ENCODE results near the gene PRR19. TPM values are rescaled to one million over a fixed set of nuclear protein-coding genes. Genes with fewer than 3 reads are reported as not detected.

Gene PRR19
- total RNA-seq, 1 experiment from 2014 or later: 0.93 TPM

DNA sequence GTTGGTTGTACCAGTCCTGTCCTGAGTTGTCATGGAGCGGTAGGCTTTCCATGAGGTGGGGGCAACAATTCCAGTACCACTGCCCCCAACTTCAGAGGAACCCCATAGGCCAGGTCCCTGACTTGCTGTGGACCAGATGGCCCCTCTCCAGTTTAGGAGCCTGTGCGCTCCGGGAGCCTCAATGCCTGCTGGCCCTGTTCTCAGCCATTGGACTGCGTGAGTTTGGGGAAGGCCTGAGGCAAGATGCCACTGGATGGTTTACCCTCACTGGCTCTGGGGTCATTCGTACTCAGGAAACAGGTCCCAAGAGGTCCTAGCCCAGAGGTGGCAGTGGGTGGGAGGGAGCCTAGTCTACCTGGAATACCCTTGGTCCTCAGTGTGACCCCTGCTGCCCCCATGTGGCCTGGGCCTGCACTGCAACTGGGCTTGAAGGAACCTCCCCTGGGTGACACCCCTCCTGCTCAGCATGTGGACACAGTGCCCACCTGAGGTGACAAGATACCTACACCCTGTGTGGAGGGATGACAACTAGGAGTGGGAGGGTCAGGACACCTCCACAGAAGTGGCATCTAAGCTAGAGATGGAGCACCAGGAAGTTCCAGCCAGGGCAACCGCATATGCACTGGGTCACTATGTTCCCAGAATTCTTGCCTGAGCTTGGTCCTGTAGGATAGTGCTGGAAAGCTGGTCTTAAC is 6.0 kb upstream of the PRR19 start:
- no peak overlapping the region for H3K9ac ChIP-seq (ENCODE audit: low read length)
- CTCF ChIA-PET: interaction anchor here (1.0 to 3.0 kb wide), 5 partner anchors 16 to 163 kb away, joined by 3 to 26 read pairs (median 6); partner anchors contain the start of gene POU2F2
- ATAC-seq: peak; percentile 85

More for the DNA sequence above, 6.0 kb upstream of the PRR19 start:
- intact Hi-C loops (cut with micrococcal nuclease): loop anchor here (2.0 kb wide), 1 partner anchor 49 kb away; no protein-coding TSS in a partner anchor
- Histone ChIP-seq H4K20me1 (ENCODE audit: insufficient read depth) (no peaks in the 10 kb centered on the region), H3K4me2 (ENCODE audit: low read length) (no peak overlapping the region), H3K4me1 (ENCODE audit: control insufficient read depth in 1 of 2, insufficient read depth in 2 of 2, low read length in 2 of 2) (peaks cover 19 to 27% of the 10 kb centered on the region in 2 experiments), H3K27me3 (ENCODE audit: insufficient read depth, low read length) (no peaks in the 10 kb centered on the region), H3K36me3 (ENCODE audit: control insufficient read depth in 1 of 2, insufficient read depth in 2 of 2, low read length in 2 of 2) (peaks cover 4 to 11% of the 10 kb centered on the region in 2 experiments; a peak in 3 of 4 replicates), H3K79me2 (ENCODE audit: insufficient read depth, low read length) (no peaks in the 10 kb centered on the region), H3K4me3 (replicated peaks in 1 of 2; ENCODE audit: low read depth in 1 of 2, low read length in 2 of 2) (no peak overlapping the region), H3K27ac (ENCODE audit: low read depth, low read length) (peak overlapping the region; percentile 52), H2AFZ (ENCODE audit: low read depth, low read length, poor library complexity, severe bottlenecking) (no peak overlapping the region), H3K9me3 (ENCODE audit: control insufficient read depth in 1 of 2, insufficient read depth in 1 of 2, low read depth in 1 of 2, low read length in 2 of 2) (no peaks in the 10 kb centered on the region), H3K9me2 (ENCODE audit: insufficient read depth) (no peaks in the 10 kb centered on the region)
- ChIA-PET RAD21 (ENCODE audit: low non-redundant PET in 1 of 2, low total read pairs in 2 of 2, uncharacterized antibody in 2 of 2, unreplicated experiment in 2 of 2) (no interaction called here), POLR2A (interaction anchor here (0.6 kb wide), 1 partner anchor 1683 kb away, joined by 4 read pairs; no protein-coding TSS in a partner anchor)
- TF ChIP-seq, protein P1, sequence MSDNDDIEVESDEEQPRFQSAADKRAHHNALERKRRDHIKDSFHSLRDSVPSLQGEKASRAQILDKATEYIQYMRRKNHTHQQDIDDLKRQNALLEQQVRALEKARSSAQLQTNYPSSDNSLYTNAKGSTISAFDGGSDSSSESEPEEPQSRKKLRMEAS (IDR thresholded peaks at IDR 0.05): no peak; the same call in 1 of the 2 replicates
- no peak for TF ChIP-seq EGR1 (IDR thresholded peaks at IDR 0.05; ENCODE audit: low read depth)
- no peak for TF ChIP-seq EZH2phosphoT487 (IDR thresholded peaks at IDR 0.05; ENCODE audit: borderline replicate concordance)
- TF ChIP-seq SP1 (IDR thresholded peaks at IDR 0.05; ENCODE audit: low read depth): no peak
- TF ChIP-seq RAD21 (IDR thresholded peaks at IDR 0.05; ENCODE audit: low read depth): peak; percentile 77
- TF ChIP-seq, protein P2, sequence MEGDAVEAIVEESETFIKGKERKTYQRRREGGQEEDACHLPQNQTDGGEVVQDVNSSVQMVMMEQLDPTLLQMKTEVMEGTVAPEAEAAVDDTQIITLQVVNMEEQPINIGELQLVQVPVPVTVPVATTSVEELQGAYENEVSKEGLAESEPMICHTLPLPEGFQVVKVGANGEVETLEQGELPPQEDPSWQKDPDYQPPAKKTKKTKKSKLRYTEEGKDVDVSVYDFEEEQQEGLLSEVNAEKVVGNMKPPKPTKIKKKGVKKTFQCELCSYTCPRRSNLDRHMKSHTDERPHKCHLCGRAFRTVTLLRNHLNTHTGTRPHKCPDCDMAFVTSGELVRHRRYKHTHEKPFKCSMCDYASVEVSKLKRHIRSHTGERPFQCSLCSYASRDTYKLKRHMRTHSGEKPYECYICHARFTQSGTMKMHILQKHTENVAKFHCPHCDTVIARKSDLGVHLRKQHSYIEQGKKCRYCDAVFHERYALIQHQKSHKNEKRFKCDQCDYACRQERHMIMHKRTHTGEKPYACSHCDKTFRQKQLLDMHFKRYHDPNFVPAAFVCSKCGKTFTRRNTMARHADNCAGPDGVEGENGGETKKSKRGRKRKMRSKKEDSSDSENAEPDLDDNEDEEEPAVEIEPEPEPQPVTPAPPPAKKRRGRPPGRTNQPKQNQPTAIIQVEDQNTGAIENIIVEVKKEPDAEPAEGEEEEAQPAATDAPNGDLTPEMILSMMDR (IDR thresholded peaks at IDR 0.05 in 2 of 3, conservative IDR thresholded peaks at IDR 0.05 in 1 of 3; ENCODE audit: borderline replicate concordance in 1 of 3, insufficient read depth in 1 of 3, low read depth in 2 of 3, low read length in 2 of 3): peak; percentile 85 to 99 (median 96)
- TF ChIP-seq POLR2AphosphoS5 (IDR thresholded peaks at IDR 0.05; ENCODE audit: low read depth, low read length): peak; percentile 42
- no peak for TF ChIP-seq ATF3 (IDR thresholded peaks at IDR 0.05)
- TF ChIP-seq REST (IDR thresholded peaks at IDR 0.05; ENCODE audit: low read depth): no peak
- no TSS peak for BruUV-seq (replicated peaks)
- DNase-seq (ENCODE audit: low read depth, low spot score): peak; percentile 61

Data from HCT116 (cell line).